ENCODE results near the gene BAZ2B. TPM values are rescaled to one million over a fixed set of nuclear protein-coding genes. Genes with fewer than 3 reads are reported as not detected.

BAZ2B gene
- total and polyA plus RNA-seq, 7 experiments from 2014 or later, result 9.9 to 57.4 (median 15.3) TPM

DNA sequence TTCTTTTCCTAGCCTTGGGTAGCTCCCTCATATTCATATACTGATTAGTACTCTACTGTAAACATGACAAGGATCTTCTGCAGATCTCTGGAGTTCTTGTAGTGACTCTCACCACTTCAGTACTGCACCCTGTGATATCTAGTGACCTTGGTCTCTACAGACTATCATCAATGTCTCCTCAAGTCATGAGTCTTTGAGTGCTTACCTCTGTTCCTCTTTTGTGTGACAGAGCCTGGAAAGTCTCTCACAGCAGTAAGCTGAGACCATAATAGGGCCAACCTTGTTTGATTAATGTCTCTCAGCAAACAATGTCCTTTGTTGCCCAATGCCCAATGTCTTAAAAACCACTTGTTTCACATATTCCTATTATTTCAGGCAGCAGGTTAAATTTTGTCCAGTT, 34.2 kb upstream of the BAZ2B start:
- H3K36me3 Mint-ChIP-seq, result peaks cover 0 to 24% (median 13%) of the 10 kb centered on the region in 5 donors
- no peaks in the 10 kb centered on the region for H3K4me1 Mint-ChIP-seq
- no peak overlapping the region for H3K27ac Mint-ChIP-seq
- Histone ChIP-seq H3K27ac (ENCODE audit: low read depth, low read length) (no peak overlapping the region), H3K27me3 (ENCODE audit: control insufficient read depth in 2 of 2, insufficient read depth in 2 of 2, low read length in 2 of 2) (no peaks in the 10 kb centered on the region), H3K4me1 (ENCODE audit: control insufficient read depth in 2 of 2, insufficient read depth in 2 of 2, low read length in 2 of 2) (no peaks in the 10 kb centered on the region), H3K36me3 (ENCODE audit: control insufficient read depth in 2 of 3, insufficient read depth in 3 of 3, low read length in 3 of 3) (no peaks in the 10 kb centered on the region), H3K4me3 (ENCODE audit: low read length) (no peak overlapping the region), H3K9me3 (ENCODE audit: control insufficient read depth in 2 of 3, low read length in 3 of 3) (no peaks in the 10 kb centered on the region)
- no peak for DNase-seq
- ATAC-seq, result peak; percentile 20
- H3K27me3 Mint-ChIP-seq, result no peaks in the 10 kb centered on the region
- ChIA-PET POLR2A (no interaction called here), CTCF (no interaction called here)
- intact Hi-C loops (cut with micrococcal nuclease), result no loop called here
- H3K9me3 Mint-ChIP-seq, result peaks cover under 1 to 31% (median 9%) of the 10 kb centered on the region in 11 donors
- H3K4me3 Mint-ChIP-seq, result no peak overlapping the region

GRCh38 chr2:159648643-159649042, 32.3 kb upstream of the BAZ2B start:
- no peaks in the 10 kb centered on the region for H3K36me3 ChIP-seq (ENCODE audit: control insufficient read depth in 2 of 3, insufficient read depth in 3 of 3, low read length in 3 of 3)
- Mint-ChIP-seq H3K4me1 (no peaks in the 10 kb centered on the region), H3K4me3 (no peak overlapping the region), H3K27ac (no peak overlapping the region), H3K9me3 (peaks cover 0 to 19% (median 7%) of the 10 kb centered on the region in 11 donors), H3K36me3 (peaks cover 0 to 21% (median 7%) of the 10 kb centered on the region in 5 donors), H3K27me3 (no peaks in the 10 kb centered on the region)
- POLR2A ChIA-PET, result no interaction called here
- H3K9me3 ChIP-seq (ENCODE audit: control insufficient read depth in 2 of 3, low read length in 3 of 3), result no peaks in the 10 kb centered on the region
- H3K4me1 ChIP-seq (ENCODE audit: control insufficient read depth in 2 of 2, insufficient read depth in 2 of 2, low read length in 2 of 2), result no peaks in the 10 kb centered on the region
- ATAC-seq, result no peak
- DNase-seq, result no peak
- CTCF ChIA-PET, result no interaction called here
- H3K27me3 ChIP-seq (ENCODE audit: control insufficient read depth in 2 of 2, insufficient read depth in 2 of 2, low read length in 2 of 2), result no peaks in the 10 kb centered on the region
- intact Hi-C loops (cut with micrococcal nuclease), result no loop called here
- H3K4me3 ChIP-seq (ENCODE audit: low read length), result no peak overlapping the region
- no peak overlapping the region for H3K27ac ChIP-seq (ENCODE audit: low read depth, low read length)

DNA sequence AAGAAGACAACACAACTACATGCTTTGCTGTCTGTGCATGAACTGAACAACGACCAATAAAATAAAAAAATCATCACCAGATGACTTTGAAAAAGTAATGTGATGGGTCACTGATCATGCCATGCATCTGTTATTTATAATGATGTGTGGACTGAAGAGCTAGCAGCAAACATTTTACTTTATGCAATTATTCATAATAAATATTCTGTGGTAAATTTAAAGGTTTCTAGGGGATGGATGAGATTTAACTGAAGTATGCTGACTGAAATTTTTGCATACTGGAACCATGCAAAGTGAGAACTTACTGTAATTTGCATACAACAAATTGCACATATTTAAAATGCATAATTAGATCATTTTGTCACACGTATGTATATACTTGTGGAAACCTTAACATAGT, 31.3 kb upstream of the BAZ2B start:
- ChIA-PET POLR2A (no interaction called here), CTCF (no interaction called here)
- Mint-ChIP-seq H3K4me1 (no peaks in the 10 kb centered on the region), H3K36me3 (peaks cover 0 to 26% (median 7%) of the 10 kb centered on the region in 5 donors), H3K9me3 (peaks cover 0 to 27% (median 8%) of the 10 kb centered on the region in 11 donors), H3K27me3 (no peaks in the 10 kb centered on the region), H3K4me3 (no peak overlapping the region), H3K27ac (no peak overlapping the region)
- Histone ChIP-seq H3K27me3 (ENCODE audit: control insufficient read depth in 2 of 2, insufficient read depth in 2 of 2, low read length in 2 of 2) (no peaks in the 10 kb centered on the region), H3K4me3 (ENCODE audit: low read length) (no peak overlapping the region), H3K27ac (ENCODE audit: low read depth, low read length) (no peak overlapping the region), H3K4me1 (ENCODE audit: control insufficient read depth in 2 of 2, insufficient read depth in 2 of 2, low read length in 2 of 2) (no peaks in the 10 kb centered on the region), H3K36me3 (ENCODE audit: control insufficient read depth in 2 of 3, insufficient read depth in 3 of 3, low read length in 3 of 3) (no peaks in the 10 kb centered on the region), H3K9me3 (ENCODE audit: control insufficient read depth in 2 of 3, low read length in 3 of 3) (no peaks in the 10 kb centered on the region)
- intact Hi-C loops (cut with micrococcal nuclease), result no loop called here
- ATAC-seq (no peak), DNase-seq (no peak)

GRCh38 chr2:159640176-159640575, 23.8 kb upstream of the BAZ2B start:
- ChIA-PET CTCF (no interaction called here), POLR2A (no interaction called here)
- no peak for ATAC-seq
- H3K27ac Mint-ChIP-seq, result no peak overlapping the region
- H3K4me3 Mint-ChIP-seq, result no peak overlapping the region
- Histone ChIP-seq H3K4me3 (ENCODE audit: low read length) (no peak overlapping the region), H3K27me3 (ENCODE audit: control insufficient read depth in 2 of 2, insufficient read depth in 2 of 2, low read length in 2 of 2) (no peaks in the 10 kb centered on the region), H3K9me3 (ENCODE audit: control insufficient read depth in 2 of 3, low read length in 3 of 3) (no peaks in the 10 kb centered on the region), H3K27ac (ENCODE audit: low read depth, low read length) (no peak overlapping the region), H3K4me1 (ENCODE audit: control insufficient read depth in 2 of 2, insufficient read depth in 2 of 2, low read length in 2 of 2) (no peaks in the 10 kb centered on the region), H3K36me3 (ENCODE audit: control insufficient read depth in 2 of 3, insufficient read depth in 3 of 3, low read length in 3 of 3) (no peaks in the 10 kb centered on the region)
- DNase-seq, result no peak
- H3K4me1 Mint-ChIP-seq, result peaks cover 0 to 4% (median 0%) of the 10 kb centered on the region in 7 donors
- H3K9me3 Mint-ChIP-seq, result peaks cover 0 to 42% (median 5%) of the 10 kb centered on the region in 11 donors
- intact Hi-C loops (cut with micrococcal nuclease), result no loop called here
- H3K27me3 Mint-ChIP-seq, result no peaks in the 10 kb centered on the region
- H3K36me3 Mint-ChIP-seq, result peaks cover 0 to 37% (median 25%) of the 10 kb centered on the region in 5 donors

GRCh38 chr2:159639712-159640111, 23.4 kb upstream of the BAZ2B start:
- intact Hi-C loops (cut with micrococcal nuclease), result no loop called here
- H3K9me3 ChIP-seq (ENCODE audit: control insufficient read depth in 2 of 3, low read length in 3 of 3), result no peaks in the 10 kb centered on the region
- ChIA-PET POLR2A (no interaction called here), CTCF (no interaction called here)
- no peaks in the 10 kb centered on the region for H3K36me3 ChIP-seq (ENCODE audit: control insufficient read depth in 2 of 3, insufficient read depth in 3 of 3, low read length in 3 of 3)
- H3K27me3 ChIP-seq (ENCODE audit: control insufficient read depth in 2 of 2, insufficient read depth in 2 of 2, low read length in 2 of 2), result no peaks in the 10 kb centered on the region
- no peak overlapping the region for H3K4me3 ChIP-seq (ENCODE audit: low read length)
- Mint-ChIP-seq H3K9me3 (peaks cover 0 to 40% (median 5%) of the 10 kb centered on the region in 11 donors), H3K27me3 (no peaks in the 10 kb centered on the region), H3K36me3 (peaks cover 0 to 36% (median 25%) of the 10 kb centered on the region in 5 donors), H3K27ac (no peak overlapping the region), H3K4me3 (no peak overlapping the region), H3K4me1 (peaks cover 0 to 4% (median 0%) of the 10 kb centered on the region in 7 donors)
- ATAC-seq (no peak), DNase-seq (no peak)
- H3K4me1 ChIP-seq (ENCODE audit: control insufficient read depth in 2 of 2, insufficient read depth in 2 of 2, low read length in 2 of 2), result no peaks in the 10 kb centered on the region
- H3K27ac ChIP-seq (ENCODE audit: low read depth, low read length), result no peak overlapping the region

DNA sequence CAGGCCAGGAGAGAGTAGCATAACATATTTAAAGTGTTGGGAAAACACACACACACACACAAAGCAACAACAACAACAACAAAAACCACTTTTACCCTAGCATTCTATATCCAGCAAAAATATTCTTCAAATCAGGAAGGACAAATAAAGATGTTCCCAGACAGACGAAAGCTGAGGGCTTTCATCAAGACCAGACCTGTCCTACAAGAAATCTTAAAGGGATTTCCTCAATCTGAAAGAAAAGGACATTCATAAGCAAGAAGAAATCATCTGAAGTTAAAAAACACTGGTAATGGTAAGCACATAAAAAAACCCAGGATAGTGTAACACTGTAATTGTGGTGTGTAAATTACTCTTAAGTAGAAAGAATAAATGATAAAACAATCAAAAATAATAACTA, 22.7 kb upstream of the BAZ2B start:
- H3K4me3 Mint-ChIP-seq, result no peak overlapping the region
- CTCF ChIA-PET, result no interaction called here

GRCh38 chr2:159637988-159638501, 21.7 kb upstream of the BAZ2B start:
- Mint-ChIP-seq H3K4me1 (peaks cover 0 to 4% (median 0%) of the 10 kb centered on the region in 7 donors), H3K27ac (no peak overlapping the region), H3K36me3 (peaks cover 0 to 37% (median 26%) of the 10 kb centered on the region in 5 donors), H3K4me3 (no peak overlapping the region), H3K27me3 (no peaks in the 10 kb centered on the region), H3K9me3 (peaks cover 0 to 36% (median 3%) of the 10 kb centered on the region in 11 donors)
- Histone ChIP-seq H3K27me3 (ENCODE audit: control insufficient read depth in 2 of 2, insufficient read depth in 2 of 2, low read length in 2 of 2) (no peaks in the 10 kb centered on the region), H3K4me1 (ENCODE audit: control insufficient read depth in 2 of 2, insufficient read depth in 2 of 2, low read length in 2 of 2) (no peaks in the 10 kb centered on the region), H3K9me3 (ENCODE audit: control insufficient read depth in 2 of 3, low read length in 3 of 3) (no peaks in the 10 kb centered on the region), H3K36me3 (ENCODE audit: control insufficient read depth in 2 of 3, insufficient read depth in 3 of 3, low read length in 3 of 3) (no peaks in the 10 kb centered on the region), H3K27ac (ENCODE audit: low read depth, low read length) (no peak overlapping the region), H3K4me3 (ENCODE audit: low read length) (no peak overlapping the region)
- ChIA-PET POLR2A (no interaction called here), CTCF (no interaction called here)
- no peak for ATAC-seq
- DNase-seq, result no peak
- intact Hi-C loops (cut with micrococcal nuclease), result no loop called here

More for the DNA sequence above, 22.7 kb upstream of the BAZ2B start:
- no peaks in the 10 kb centered on the region for H3K9me3 ChIP-seq (ENCODE audit: control insufficient read depth in 2 of 3, low read length in 3 of 3)
- no peak overlapping the region for H3K4me3 ChIP-seq (ENCODE audit: low read length)
- intact Hi-C loops (cut with micrococcal nuclease), result no loop called here
- POLR2A ChIA-PET, result no interaction called here
- peaks cover 0 to 37% (median 29%) of the 10 kb centered on the region in 5 donors for H3K36me3 Mint-ChIP-seq
- H3K4me1 Mint-ChIP-seq, result peaks cover 0 to 4% (median 0%) of the 10 kb centered on the region in 7 donors
- H3K4me1 ChIP-seq (ENCODE audit: control insufficient read depth in 2 of 2, insufficient read depth in 2 of 2, low read length in 2 of 2), result no peaks in the 10 kb centered on the region
- no peak overlapping the region for H3K27ac Mint-ChIP-seq
- no peaks in the 10 kb centered on the region for H3K27me3 ChIP-seq (ENCODE audit: control insufficient read depth in 2 of 2, insufficient read depth in 2 of 2, low read length in 2 of 2)
- no peak overlapping the region for H3K27ac ChIP-seq (ENCODE audit: low read depth, low read length)
- ATAC-seq (no peak), DNase-seq (no peak)
- H3K36me3 ChIP-seq (ENCODE audit: control insufficient read depth in 2 of 3, insufficient read depth in 3 of 3, low read length in 3 of 3), result no peaks in the 10 kb centered on the region
- H3K27me3 Mint-ChIP-seq, result no peaks in the 10 kb centered on the region
- peaks cover 0 to 40% (median 4%) of the 10 kb centered on the region in 11 donors for H3K9me3 Mint-ChIP-seq

Measured in naive thymus-derived CD4-positive, alpha-beta T cell (primary cell).